Measurements from ENCODE around the gene LRIG1.

LRIG1 gene, protein sequence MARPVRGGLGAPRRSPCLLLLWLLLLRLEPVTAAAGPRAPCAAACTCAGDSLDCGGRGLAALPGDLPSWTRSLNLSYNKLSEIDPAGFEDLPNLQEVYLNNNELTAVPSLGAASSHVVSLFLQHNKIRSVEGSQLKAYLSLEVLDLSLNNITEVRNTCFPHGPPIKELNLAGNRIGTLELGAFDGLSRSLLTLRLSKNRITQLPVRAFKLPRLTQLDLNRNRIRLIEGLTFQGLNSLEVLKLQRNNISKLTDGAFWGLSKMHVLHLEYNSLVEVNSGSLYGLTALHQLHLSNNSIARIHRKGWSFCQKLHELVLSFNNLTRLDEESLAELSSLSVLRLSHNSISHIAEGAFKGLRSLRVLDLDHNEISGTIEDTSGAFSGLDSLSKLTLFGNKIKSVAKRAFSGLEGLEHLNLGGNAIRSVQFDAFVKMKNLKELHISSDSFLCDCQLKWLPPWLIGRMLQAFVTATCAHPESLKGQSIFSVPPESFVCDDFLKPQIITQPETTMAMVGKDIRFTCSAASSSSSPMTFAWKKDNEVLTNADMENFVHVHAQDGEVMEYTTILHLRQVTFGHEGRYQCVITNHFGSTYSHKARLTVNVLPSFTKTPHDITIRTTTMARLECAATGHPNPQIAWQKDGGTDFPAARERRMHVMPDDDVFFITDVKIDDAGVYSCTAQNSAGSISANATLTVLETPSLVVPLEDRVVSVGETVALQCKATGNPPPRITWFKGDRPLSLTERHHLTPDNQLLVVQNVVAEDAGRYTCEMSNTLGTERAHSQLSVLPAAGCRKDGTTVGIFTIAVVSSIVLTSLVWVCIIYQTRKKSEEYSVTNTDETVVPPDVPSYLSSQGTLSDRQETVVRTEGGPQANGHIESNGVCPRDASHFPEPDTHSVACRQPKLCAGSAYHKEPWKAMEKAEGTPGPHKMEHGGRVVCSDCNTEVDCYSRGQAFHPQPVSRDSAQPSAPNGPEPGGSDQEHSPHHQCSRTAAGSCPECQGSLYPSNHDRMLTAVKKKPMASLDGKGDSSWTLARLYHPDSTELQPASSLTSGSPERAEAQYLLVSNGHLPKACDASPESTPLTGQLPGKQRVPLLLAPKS

GRCh38 chr3:66500576-66501482 lies at the start of gene LRIG1:
LRIG1 (minus strand) TSS chr3:66501022; CDS start chr3:66500407, 615 bp downstream.
- peak; percentile 92 to 100 (median 98) for DNase-seq

- DNase-seq: no peak
Observed at GRCh38 chr3:66544619-66545429, 44.0 kb upstream of the LRIG1 start.

GRCh38 chr3:66542153-66542552 lies 41.3 kb upstream of the LRIG1 start:
- DNase-seq: no peak

DNA sequence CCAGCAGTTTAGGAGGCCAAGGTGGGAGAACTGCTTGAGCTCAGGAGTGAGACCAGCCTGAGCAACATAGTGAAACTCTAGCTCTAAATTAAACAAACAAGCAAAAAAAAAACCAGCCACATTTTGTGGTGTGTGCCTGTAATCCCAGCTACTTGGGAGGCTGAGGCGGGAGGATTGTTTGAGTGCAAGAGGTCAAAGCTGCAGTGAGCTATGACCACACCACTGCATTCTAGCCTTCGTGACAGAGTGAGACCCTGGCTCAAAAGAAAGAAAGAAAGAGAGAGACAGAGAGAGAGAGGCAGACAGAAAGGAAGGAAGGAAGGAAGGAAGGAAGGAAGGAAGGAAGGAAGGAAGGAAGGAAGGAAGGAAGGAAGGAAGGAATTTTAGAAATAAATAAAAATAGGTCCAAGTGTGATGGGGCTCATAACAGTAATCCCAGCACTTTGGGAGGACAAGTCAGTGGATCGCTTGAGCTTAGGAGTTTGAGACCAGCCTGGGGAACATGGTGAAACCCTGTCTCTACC lies 38.7 kb upstream of the LRIG1 start:
- no peak for DNase-seq

GRCh38 chr3:66538390-66538789 lies 37.6 kb upstream of the LRIG1 start:
- DNase-seq: no peak

GRCh38 chr3:66537735-66538134 lies 36.9 kb upstream of the LRIG1 start:
- DNase-seq: peak in 2 of 14 donors; percentile 4 to 18

- DNase-seq: no peak
Observed at GRCh38 chr3:66536791-66537190, 36.0 kb upstream of the LRIG1 start.

DNA sequence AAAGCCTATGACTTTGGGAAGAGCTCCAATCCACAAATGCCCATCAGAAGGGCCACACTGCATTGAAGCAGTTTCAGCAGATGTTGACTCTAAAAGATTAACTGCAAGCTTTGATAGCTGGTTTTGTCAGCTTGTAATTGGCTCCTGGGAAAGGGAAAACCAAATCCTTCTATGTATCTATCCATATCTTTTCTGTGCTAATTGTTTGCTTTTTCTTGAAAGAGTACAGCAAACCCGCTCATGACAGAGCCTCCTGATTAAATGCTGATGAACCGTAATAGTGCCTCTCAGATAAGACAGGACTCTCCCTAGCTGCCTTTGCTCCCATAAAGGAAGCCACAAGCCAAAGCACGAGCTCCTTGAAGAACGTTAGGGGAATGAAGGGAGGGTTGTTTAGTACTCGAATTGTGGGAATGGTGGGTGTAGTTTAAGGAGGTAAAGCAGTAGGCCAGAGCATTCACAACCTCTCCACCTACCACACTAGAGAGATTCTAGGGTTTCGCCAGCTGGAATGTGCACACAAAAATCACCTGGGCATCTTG lies 33.6 kb upstream of the LRIG1 start:
- no peak for DNase-seq

DNA sequence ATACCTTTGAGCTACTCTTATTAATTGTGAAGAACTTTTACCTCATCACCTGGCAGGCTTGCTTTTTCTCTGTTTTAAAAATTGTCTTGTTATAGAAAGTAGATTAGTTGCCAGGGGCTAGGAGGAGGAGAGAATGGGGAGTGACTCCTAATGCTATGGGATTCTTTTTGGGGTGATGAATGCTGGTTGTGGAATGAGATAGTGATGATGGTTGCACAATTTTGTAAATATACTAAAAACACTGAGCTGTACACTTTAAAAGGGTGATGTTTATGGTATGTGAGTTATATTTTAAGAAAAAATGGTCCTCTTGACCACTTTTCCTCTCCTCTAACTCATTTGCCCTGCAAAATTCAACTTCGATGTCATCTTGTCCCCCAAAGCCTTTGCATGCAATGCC lies 31.8 kb upstream of the LRIG1 start:
- DNase-seq: no peak

- no peak for DNase-seq
Observed at GRCh38 chr3:66532160-66532587, 31.4 kb upstream of the LRIG1 start.

- DNase-seq: no peak
Observed at GRCh38 chr3:66531256-66531655, 30.4 kb upstream of the LRIG1 start.

DNA sequence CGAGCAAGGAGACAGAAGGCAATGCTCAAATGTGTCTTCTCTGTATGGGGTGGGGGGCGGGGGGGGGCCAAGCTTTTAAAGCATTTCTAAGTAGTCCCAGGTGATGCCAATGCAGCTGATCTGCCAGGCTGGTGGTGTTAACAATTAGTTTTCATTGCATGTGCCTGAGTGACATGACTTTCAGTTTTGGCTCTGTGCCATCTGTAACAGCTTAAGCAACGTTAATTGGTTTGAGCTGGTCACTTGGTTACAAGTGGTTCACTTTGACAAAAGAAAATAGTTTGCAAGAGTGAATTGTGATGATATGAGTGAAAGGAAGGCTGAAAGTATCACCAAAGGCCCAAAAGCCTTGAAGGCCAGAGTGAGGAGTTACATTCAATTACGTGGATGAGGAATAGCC lies 26.4 kb upstream of the LRIG1 start:
- DNase-seq: no peak

DNA sequence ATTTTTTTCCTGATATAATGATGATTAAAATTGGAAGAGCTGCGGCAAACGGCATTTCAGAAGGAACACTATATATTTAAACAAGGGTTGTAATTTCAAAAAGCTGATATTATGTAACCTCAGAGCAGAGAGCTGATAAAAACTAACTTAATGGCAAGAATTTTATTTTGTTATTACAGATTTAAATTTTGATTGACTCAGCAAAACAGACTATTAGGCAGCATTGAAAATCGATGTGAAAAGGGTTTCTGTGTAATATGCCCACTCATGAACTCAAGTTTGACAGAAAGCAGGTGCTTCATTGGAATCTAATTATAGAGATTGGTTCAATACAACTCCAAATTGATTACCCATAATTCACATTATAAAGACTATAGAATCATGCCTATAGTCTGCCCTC lies 24.9 kb upstream of the LRIG1 start:
- DNase-seq: no peak

- DNase-seq: no peak
Observed at GRCh38 chr3:66520724-66521123, 19.9 kb upstream of the LRIG1 start.

DNA sequence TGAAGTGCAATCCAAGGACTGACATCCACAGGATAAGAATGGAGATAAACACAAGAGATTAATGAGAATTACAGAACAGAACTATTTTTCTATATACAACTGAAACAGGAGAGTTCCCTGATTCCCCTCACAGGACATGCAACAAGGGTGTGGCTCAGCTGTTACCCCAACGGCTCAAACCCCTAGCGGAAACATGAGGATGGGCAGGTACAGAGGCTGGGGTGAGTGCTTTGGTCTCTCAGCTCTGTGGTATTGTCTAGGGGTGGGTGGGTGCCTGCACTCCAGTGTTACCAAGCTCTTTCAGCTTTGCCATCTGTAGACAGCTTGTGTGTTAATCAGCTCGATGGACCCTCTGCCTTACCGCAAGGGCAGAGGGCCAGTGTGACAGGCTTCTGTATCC lies 17.8 kb upstream of the LRIG1 start:
- DNase-seq: no peak

DNA sequence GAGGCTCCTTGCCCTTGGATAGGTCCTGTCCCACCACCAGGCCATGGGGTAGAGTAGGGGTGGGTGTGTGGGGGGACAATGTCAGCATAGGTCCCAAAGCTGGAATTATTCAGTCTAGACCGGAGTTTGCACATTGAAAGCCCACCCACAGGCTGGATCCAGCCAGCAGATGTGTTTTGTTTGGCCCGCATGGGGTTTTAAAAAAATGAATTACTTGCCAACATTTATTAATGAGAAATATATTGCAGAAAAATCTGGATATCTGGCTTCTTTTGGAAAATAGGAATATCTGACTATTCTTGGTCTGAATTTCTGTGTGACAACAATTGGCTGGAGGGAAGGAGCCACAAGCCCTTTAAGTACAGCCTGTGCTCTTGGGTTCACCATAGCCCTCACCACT lies 17.3 kb upstream of the LRIG1 start:
- DNase-seq: no peak

- DNase-seq: no peak
Observed at GRCh38 chr3:66517241-66517640, 16.4 kb upstream of the LRIG1 start.

- DNase-seq: no peak
Observed at GRCh38 chr3:66508461-66508860, 7.6 kb upstream of the LRIG1 start.

DNA sequence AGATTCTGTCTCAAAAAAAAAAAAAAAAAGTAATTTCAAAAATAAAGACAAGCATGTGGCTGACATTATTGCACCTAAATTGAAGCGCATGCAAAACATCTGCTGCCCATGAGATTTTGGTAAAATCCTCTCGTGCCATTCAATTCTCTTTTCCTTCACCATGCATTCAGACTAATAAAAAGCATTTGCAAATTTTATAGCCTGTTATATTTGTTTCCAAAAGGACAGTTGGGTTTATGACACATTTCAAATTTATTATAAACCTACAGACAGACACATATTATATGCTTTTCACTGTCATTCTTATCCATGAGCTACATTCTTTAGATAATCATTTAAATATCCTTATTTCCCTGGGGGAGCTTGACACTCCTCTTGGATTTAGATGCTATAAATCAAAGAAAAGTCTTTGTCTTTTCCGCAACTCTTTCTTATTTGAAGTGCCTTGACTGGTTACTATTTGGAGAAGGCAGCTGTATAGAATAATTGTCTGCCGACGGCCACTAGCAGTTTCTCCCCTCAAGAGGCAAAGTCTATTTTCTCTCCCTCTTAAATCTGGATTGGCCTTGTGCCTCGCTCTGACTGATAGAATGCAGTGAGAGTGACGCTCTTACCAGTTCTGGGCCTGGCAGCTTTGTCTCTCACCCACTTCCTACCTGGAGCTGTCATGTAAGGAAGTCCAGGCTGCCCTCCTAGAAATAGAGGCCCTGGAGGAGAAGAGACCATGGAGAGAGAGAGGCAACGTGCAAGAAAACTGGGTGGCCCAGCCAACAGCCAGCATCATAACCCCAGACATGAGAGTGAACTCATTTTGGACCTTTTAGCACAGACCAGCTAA lies 6.8 kb upstream of the LRIG1 start:
- no peak for DNase-seq

DNA sequence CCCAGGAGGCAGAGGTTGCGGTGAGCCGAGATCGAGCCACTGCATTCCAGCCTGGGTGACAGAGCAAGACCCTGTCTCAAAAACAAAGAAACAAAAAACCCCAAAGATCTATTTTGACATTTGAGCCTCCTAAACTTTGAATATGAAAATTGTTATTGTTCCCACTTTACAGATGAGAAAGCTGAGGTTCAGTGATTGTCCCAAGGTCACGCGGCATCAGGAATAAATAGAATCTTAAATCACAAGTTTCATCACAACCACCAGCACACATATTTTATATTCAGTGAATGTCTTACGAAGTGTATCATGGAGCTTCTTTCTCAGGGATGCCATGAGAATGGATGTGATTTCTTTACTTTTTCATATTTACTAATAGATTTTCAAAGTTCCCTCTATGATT lies 5.3 kb upstream of the LRIG1 start:
- DNase-seq: no peak

All from C1 segment of cervical spinal cord (tissue), 14 donors.